Neutrophil (primary cell): ENCODE measurements around the gene SNAI1.
"Not testable (repeated sequence)": the region's sequence is repeated elsewhere in the genome, so short reads cannot be mapped to it uniquely, and the experiment has no call there.

ENCODE experiments used
- H3K27ac ChIP-seq: fragments of 200-600 bp; sonication (generic); 2 replicates; pipeline ENCODE4 v1.5.1; 2016; ENCODE audit warnings: mild to moderate bottlenecking, moderate library complexity
- H3K27me3 ChIP-seq: fragments of 200-600 bp; sonication (generic); 2 replicates; pipeline ENCODE4 v1.6.0; 2016; ENCODE audit warnings: mild to moderate bottlenecking
- H3K36me3 ChIP-seq: fragments of 200-600 bp; sonication (generic); 2 replicates; pipeline ENCODE4 v1.5.1; 2017
- H3K4me1 ChIP-seq, 2 experiments: fragments of 200-600 bp in 1 of 2; sonication (generic) in 1 of 2; 1 replicate in 1 of 2; 2 replicates in 1 of 2; pipeline versions ENCODE4 v1.5.1 to v1.6.1; 2013 to 2016; ENCODE audit warnings: low read depth in 1 of 2, low read length in 1 of 2, mild to moderate bottlenecking in 1 of 2, moderate library complexity in 1 of 2; ENCODE audit not compliant: control insufficient read depth in 1 of 2, insufficient read depth in 1 of 2
- H3K4me3 ChIP-seq, 2 experiments: fragments of 200-600 bp in 1 of 2; sonication (generic) in 1 of 2; 1 replicate in 1 of 2; 2 replicates in 1 of 2; pipeline ENCODE4 v1.5.1; 2013 to 2016; ENCODE audit warnings: low read depth in 1 of 2, low read length in 1 of 2, mild to moderate bottlenecking in 1 of 2, moderate library complexity in 1 of 2
- H3K9me3 ChIP-seq: fragments of 200-600 bp; sonication (generic); 2 replicates; pipeline ENCODE4 v1.5.1; 2016
- TF ChIP-seq, protein P1 (sequence below): fragments of 200-600 bp; sonication (generic); IDR thresholded peaks from 2 replicates; pipeline ENCODE4 v1.5.1; 2016; ENCODE audit warnings: antibody characterized with exemption

SNAI1 gene

DNA sequence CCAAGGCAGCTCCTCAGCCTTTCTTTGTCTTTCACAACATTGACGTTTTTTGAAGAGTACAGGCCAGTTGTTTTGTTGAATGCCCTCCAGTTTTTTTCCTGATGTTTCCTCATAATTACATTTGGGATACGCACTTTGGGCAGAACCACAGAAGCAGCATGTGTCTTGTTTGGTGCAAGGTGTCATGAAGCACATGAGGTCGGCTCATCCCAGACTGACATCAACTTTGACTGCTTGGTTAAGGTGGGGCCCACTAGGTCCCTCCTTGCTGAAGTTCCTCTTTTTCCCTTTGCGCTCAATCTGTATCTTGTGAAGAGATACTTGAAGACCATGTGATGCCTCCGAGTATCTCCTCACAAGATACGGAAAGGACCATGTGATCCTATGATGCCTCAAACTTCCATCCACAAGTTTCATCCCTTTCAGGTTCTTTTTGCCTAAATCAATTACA, 10.5 kb downstream of the SNAI1 start:
- TF ChIP-seq, protein P1, sequence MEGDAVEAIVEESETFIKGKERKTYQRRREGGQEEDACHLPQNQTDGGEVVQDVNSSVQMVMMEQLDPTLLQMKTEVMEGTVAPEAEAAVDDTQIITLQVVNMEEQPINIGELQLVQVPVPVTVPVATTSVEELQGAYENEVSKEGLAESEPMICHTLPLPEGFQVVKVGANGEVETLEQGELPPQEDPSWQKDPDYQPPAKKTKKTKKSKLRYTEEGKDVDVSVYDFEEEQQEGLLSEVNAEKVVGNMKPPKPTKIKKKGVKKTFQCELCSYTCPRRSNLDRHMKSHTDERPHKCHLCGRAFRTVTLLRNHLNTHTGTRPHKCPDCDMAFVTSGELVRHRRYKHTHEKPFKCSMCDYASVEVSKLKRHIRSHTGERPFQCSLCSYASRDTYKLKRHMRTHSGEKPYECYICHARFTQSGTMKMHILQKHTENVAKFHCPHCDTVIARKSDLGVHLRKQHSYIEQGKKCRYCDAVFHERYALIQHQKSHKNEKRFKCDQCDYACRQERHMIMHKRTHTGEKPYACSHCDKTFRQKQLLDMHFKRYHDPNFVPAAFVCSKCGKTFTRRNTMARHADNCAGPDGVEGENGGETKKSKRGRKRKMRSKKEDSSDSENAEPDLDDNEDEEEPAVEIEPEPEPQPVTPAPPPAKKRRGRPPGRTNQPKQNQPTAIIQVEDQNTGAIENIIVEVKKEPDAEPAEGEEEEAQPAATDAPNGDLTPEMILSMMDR, result no peak
- peaks cover 22% of the 10 kb centered on the region for H3K27me3 ChIP-seq
- no peak overlapping the region for H3K4me3 ChIP-seq
- H3K27ac ChIP-seq, result no peak overlapping the region
- H3K36me3 ChIP-seq, result no peaks in the 10 kb centered on the region
- H3K9me3 ChIP-seq, result no peaks in the 10 kb centered on the region
- H3K4me1 ChIP-seq, result no peaks in the 10 kb centered on the region

DNA sequence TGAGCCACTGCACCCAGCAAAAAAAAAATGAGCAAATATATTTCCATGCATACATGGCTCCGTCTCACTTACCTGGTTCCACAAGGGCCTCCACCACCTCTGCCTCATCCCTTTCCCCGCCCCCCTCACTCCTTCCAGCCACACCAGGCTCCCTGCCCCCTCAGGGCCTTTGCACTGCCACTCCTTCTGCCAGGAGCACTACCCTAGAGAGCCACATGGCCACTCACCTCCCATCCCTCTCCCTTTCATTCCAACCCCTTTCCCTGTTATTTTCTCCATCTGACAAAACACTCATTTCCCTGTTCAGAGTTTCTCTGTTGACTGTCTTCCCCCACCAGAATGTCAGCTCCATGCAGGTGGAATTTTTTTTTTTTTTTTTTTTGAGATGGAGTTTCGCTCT, 12.8 kb downstream of the SNAI1 start:
- no peaks in the 10 kb centered on the region for H3K9me3 ChIP-seq
- H3K27me3 ChIP-seq, result peaks cover 18% of the 10 kb centered on the region
- no peak overlapping the region for H3K4me3 ChIP-seq
- H3K27ac ChIP-seq, result no peak overlapping the region
- no peaks in the 10 kb centered on the region for H3K36me3 ChIP-seq
- peaks cover 2% of the 10 kb centered on the region in 2 experiments for H3K4me1 ChIP-seq
- TF ChIP-seq, protein P1, result no peak

DNA sequence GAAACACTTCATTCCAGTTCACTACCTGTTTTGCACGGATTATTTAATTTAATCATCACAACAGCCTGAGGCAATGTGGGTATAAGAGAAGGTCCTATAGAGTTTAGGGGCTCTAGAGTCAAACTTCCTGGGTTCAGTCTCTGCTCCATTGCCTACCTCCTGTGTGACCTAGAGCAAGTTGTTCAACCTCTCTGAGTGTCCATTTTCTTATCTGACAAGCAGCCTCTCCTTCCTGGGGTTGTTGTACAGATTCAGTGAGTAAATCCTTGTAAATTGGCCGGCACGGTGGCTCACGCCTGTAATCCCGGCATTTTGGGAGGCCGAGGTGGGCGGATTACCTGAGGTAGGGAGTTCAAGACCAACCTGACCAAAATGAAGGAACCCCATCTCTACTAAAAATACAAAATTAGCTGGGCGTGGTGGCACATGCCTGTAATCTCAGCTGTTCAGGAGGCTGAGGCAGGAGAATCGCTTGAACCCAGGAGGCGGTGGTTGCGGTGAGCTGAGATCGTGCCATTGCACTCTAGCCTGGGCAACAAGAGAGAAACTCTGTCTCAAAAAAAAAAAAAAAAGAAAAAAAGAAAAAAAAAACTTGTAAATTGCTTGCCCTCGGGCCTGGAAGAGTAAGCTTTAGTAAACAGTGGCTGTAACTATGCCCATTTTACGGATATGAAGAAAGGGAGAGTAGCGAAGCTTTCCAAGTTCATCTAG, 15.9 kb downstream of the SNAI1 start:
- not testable (repeated sequence) for H3K27ac ChIP-seq, H3K4me3 ChIP-seq, H3K36me3 ChIP-seq, H3K9me3 ChIP-seq
- Histone ChIP-seq H3K27me3 (peaks cover 22% of the 10 kb centered on the region), H3K4me1 (peaks cover 13 to 14% of the 10 kb centered on the region in 2 experiments)

DNA sequence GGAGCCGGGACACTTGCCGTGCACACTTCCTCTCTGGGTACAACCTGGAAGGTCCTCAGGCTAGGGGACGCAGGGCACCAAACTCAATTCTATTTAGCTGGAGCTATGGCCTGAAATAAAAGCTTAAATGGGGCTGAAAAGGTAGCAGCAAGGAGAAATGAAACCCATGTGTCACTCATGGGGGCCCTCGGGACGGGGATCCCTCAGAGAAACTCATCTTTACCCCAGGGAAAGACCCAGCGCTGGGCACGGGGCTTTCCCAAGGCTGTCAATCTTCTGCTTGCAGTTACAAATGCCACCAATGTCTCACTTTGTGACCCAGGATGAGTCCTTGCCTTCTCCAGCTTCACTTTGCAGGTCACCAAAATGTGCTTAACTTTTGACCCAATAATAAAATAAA, 16.5 kb downstream of the SNAI1 start:
- peaks cover 17% of the 10 kb centered on the region for H3K27me3 ChIP-seq
- TF ChIP-seq, protein P1, result no peak
- peaks cover 16 to 21% of the 10 kb centered on the region in 2 experiments for H3K4me1 ChIP-seq
- no peaks in the 10 kb centered on the region for H3K9me3 ChIP-seq
- H3K4me3 ChIP-seq, result no peak overlapping the region
- H3K27ac ChIP-seq, result no peak overlapping the region
- H3K36me3 ChIP-seq, result no peaks in the 10 kb centered on the region

DNA sequence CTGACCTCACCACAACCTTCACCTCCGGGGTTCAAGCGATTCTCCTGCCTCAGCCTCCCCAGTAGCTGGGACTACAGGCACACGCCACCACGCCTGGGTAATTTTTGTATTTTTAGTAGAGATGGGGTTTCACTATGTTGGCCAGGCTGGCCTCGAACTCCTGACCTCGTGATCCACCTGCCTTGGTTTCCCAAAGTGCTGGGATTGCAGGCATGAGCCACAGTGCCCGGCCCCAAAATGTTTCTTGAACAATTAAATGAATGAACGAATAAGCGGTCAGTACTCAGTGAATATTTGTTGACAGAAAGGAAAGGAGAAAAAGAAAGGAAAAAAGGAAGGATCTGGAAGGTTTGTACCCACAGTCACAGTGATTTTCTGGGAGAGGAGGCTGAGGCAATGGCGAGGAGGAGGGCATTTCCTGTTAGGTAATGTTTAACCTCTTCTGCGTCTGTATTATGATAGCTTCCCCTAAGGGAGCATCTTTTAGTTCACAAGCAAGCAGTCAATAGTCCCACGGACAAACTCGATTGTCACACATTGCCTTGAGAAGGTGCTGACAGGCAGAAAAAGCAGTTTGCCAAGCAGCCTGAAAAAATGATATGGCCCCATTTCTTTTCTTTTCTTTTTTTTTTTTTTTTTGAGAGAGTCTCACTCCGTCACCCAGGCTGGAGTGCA, 17.9 kb downstream of the SNAI1 start:
- H3K4me1 ChIP-seq, result peaks cover 29 to 31% of the 10 kb centered on the region in 2 experiments
- H3K4me3 ChIP-seq, H3K27ac ChIP-seq: not testable (repeated sequence)

DNA sequence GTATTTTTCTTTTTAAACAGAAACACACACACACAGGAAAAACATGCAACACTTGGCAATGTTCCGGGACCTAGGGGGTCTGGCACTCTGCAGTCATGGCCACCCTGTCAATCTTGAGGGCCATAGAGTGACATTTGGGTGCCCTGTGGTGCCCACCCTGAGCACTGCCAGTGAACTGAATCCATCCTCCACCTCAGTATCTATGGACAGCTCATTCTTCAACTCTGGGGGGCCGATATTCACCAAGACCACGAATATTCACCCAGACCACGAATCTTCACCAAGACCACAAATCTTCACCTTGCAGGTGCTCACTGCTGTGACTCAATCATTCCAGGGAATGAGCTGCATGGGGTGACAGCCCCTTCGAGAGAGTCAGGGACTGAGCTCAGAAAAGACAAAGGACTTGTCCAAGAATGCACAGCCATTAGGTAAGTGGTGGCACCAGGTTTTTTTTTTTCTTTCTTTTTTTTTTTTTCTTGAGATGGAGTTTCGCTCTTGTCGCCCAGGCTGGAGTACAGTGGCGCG, 19.1 kb downstream of the SNAI1 start:
- H3K4me1 ChIP-seq, result peaks cover 33 to 36% of the 10 kb centered on the region in 2 experiments
- no peak overlapping the region for H3K4me3 ChIP-seq
- no peak overlapping the region for H3K27ac ChIP-seq
- H3K27me3 ChIP-seq, result peaks cover 17% of the 10 kb centered on the region
- H3K36me3 ChIP-seq, result no peaks in the 10 kb centered on the region
- no peaks in the 10 kb centered on the region for H3K9me3 ChIP-seq
- TF ChIP-seq, protein P1, result no peak

More for the DNA sequence above, 17.9 kb downstream of the SNAI1 start:
- H3K27me3 ChIP-seq, result peaks cover 17% of the 10 kb centered on the region
- H3K9me3 ChIP-seq, H3K36me3 ChIP-seq: not testable (repeated sequence)
